Hepatocyte (in vitro differentiated cells): Measurements from ENCODE around the gene ESPNL. TPM values are rescaled to one million over a fixed set of nuclear protein-coding genes. Genes with fewer than 3 reads are reported as not detected.
A peak's percentile ranks its signal among the peaks of the same experiment; 100 is the strongest.
"Not testable (repeated sequence)": the region's sequence is repeated elsewhere in the genome, so short reads cannot be mapped to it uniquely, and the experiment has no call there.

Experiments
- DNase-seq: peaks from one replicate; pipeline ENCODE4 v3.0.0-alpha.2; 2016; ENCODE audit warnings: low spot score
- H2AFZ ChIP-seq: fragments of 200-600 bp; sonication (generic); 2 replicates; pipeline ENCODE4 v1.6.0; 2016; ENCODE audit warnings: antibody characterized with exemption, mild to moderate bottlenecking
- H3K27ac ChIP-seq: fragments of 200-600 bp; sonication (generic); 2 replicates; pipeline ENCODE4 v1.5.1; 2016; ENCODE audit warnings: mild to moderate bottlenecking
- H3K27me3 ChIP-seq: fragments of 200-600 bp; sonication (generic); 2 replicates; pipeline ENCODE4 v1.6.1; 2016
- H3K36me3 ChIP-seq: fragments of 200-600 bp; sonication (generic); replicated peaks from 2 replicates; pipeline ENCODE4 v1.5.1; 2016; ENCODE audit warnings: low read depth; ENCODE audit not compliant: insufficient read depth
- H3K4me1 ChIP-seq: fragments of 200-600 bp; sonication (generic); 2 replicates; pipeline ENCODE4 v1.5.1; 2016; ENCODE audit warnings: mild to moderate bottlenecking, moderate library complexity; ENCODE audit not compliant: insufficient read depth
- H3K4me2 ChIP-seq: fragments of 200-600 bp; sonication (generic); 2 replicates; pipeline ENCODE4 v1.6.0; 2016
- H3K4me3 ChIP-seq: fragments of 200-600 bp; sonication (generic); 2 replicates; pipeline ENCODE4 v1.5.1; 2016; ENCODE audit warnings: mild to moderate bottlenecking
- H3K79me2 ChIP-seq: fragments of 200-600 bp; sonication (generic); 2 replicates; pipeline ENCODE4 v1.6.0; 2017; ENCODE audit warnings: mild to moderate bottlenecking
- H3K9me2 ChIP-seq: fragments of 200-600 bp; sonication (generic); replicated peaks from 2 replicates; pipeline ENCODE4 v1.6.0; 2017; ENCODE audit warnings: mild to moderate bottlenecking; ENCODE audit not compliant: insufficient read depth
- H3K9me3 ChIP-seq: fragments of 200-600 bp; sonication (generic); 2 replicates; pipeline ENCODE4 v1.5.1; 2016; ENCODE audit warnings: low read depth, mild to moderate bottlenecking
- H4K20me1 ChIP-seq: fragments of 200-600 bp; sonication (generic); 2 replicates; pipeline ENCODE4 v1.6.0; 2016; ENCODE audit warnings: mild to moderate bottlenecking; ENCODE audit not compliant: insufficient read depth, poor library complexity, severe bottlenecking
- CTCF ChIP-seq: fragments of 200-600 bp; sonication (generic); IDR thresholded peaks from 2 replicates; pipeline ENCODE4 v1.5.1; 2016; ENCODE audit warnings: antibody characterized with exemption, mild to moderate bottlenecking; ENCODE audit not compliant: poor library complexity
- EZH2 ChIP-seq: fragments of 200-600 bp; sonication (generic); IDR thresholded peaks from 2 replicates; pipeline ENCODE4 v1.6.1; 2016; ENCODE audit warnings: antibody characterized with exemption, mild to moderate bottlenecking, borderline replicate concordance
- EZH2phosphoT487 ChIP-seq: fragments of 200-600 bp; sonication (generic); IDR thresholded peaks from one replicate; pipeline ENCODE4 v1.6.1; 2018; ENCODE audit warnings: antibody characterized with exemption, mild to moderate bottlenecking, low read depth, moderate library complexity; ENCODE audit not compliant: unreplicated experiment, severe bottlenecking
- WGBS: methylation state at CpG from one replicate; pipeline ENCODE4 v1.1.6; 2016; ENCODE audit warnings: low lambda C conversion rate; ENCODE audit errors: missing lambda C conversion rate; 5-methylcytosine and 5-hydroxymethylcytosine counted together
- polyA plus RNA-seq: library from polyadenylated mRNA; unstranded; fragments of >200 nt; fragmentation: Nextera tagmentation; extraction: Ambion mirVana; gene quantifications from 2 replicates; pipeline ENCODE4 v1.2.1, GENCODE V29; 2016
- total RNA-seq: library from RNA; depleted of rRNA; stranded (reverse); fragments of >200 nt; gene quantifications from 2 replicates; pipeline ENCODE4 v1.2.3, GENCODE V29; 2014

Gene ESPNL
- total and polyA plus RNA-seq, 2 experiments from 2014 or later, result 0.27 to 0.62 TPM

- H3K9me2 ChIP-seq, result no peaks in the 10 kb centered on the region
- no peaks in the 10 kb centered on the region for H4K20me1 ChIP-seq
- DNase-seq, result no peak
- H3K4me3 ChIP-seq, result no peak overlapping the region
- H3K9me3 ChIP-seq, result no peaks in the 10 kb centered on the region
- no peaks in the 10 kb centered on the region for H3K27me3 ChIP-seq
- no peak overlapping the region for H3K4me2 ChIP-seq
- TF ChIP-seq CTCF (no peak), EZH2phosphoT487 (no peak), EZH2 (no peak)
- H3K4me1 ChIP-seq, result peaks cover 21% of the 10 kb centered on the region
- WGBS, result 81% methylated on average over 18 of the region's 18 CpGs
- peak overlapping the region; percentile 47 for H3K27ac ChIP-seq
- H3K36me3 ChIP-seq, result no peaks in the 10 kb centered on the region
- no peak overlapping the region for H2AFZ ChIP-seq
- peaks cover 15% of the 10 kb centered on the region for H3K79me2 ChIP-seq
These were observed 34.9 kb upstream of the ESPNL start for GRCh38 chr2:238065071-238065846.

GRCh38 chr2:238066218-238066617 lies 33.9 kb upstream of the ESPNL start:
- Histone ChIP-seq H3K36me3 (no peaks in the 10 kb centered on the region), H3K9me2 (no peaks in the 10 kb centered on the region), H3K9me3 (no peaks in the 10 kb centered on the region), H3K27ac (no peak overlapping the region), H3K79me2 (peaks cover 15% of the 10 kb centered on the region), H3K4me2 (no peak overlapping the region), H3K4me1 (peaks cover 21% of the 10 kb centered on the region), H4K20me1 (no peaks in the 10 kb centered on the region), H3K4me3 (no peak overlapping the region), H3K27me3 (no peaks in the 10 kb centered on the region), H2AFZ (no peak overlapping the region)
- DNase-seq, result no peak
- WGBS, result 86% methylated on average over 9 of the region's 9 CpGs
- TF ChIP-seq EZH2 (no peak), CTCF (no peak), EZH2phosphoT487 (no peak)

GRCh38 chr2:238066718-238067117 lies 33.4 kb upstream of the ESPNL start:
- H3K9me2 ChIP-seq, H3K36me3 ChIP-seq, H3K27ac ChIP-seq, H4K20me1 ChIP-seq, H3K9me3 ChIP-seq, H3K4me2 ChIP-seq, H3K27me3 ChIP-seq, DNase-seq, H2AFZ ChIP-seq, H3K4me3 ChIP-seq: not testable (repeated sequence)
- peaks cover 16% of the 10 kb centered on the region for H3K4me1 ChIP-seq
- over 99% methylated on average over 7 of the region's 7 CpGs for WGBS
- H3K79me2 ChIP-seq, result peaks cover 15% of the 10 kb centered on the region

- WGBS, result 96% methylated on average over 7 of the region's 7 CpGs
- Histone ChIP-seq H3K36me3 (no peaks in the 10 kb centered on the region), H3K27ac (no peak overlapping the region), H4K20me1 (no peaks in the 10 kb centered on the region), H3K4me1 (peaks cover 10% of the 10 kb centered on the region), H3K27me3 (no peaks in the 10 kb centered on the region), H3K4me2 (no peak overlapping the region), H3K9me2 (no peaks in the 10 kb centered on the region), H3K79me2 (peaks cover 2% of the 10 kb centered on the region), H2AFZ (no peak overlapping the region), H3K4me3 (no peak overlapping the region), H3K9me3 (no peaks in the 10 kb centered on the region)
- no peak for DNase-seq
- TF ChIP-seq EZH2 (no peak), CTCF (no peak), EZH2phosphoT487 (no peak)
These were observed 32.2 kb upstream of the ESPNL start for GRCh38 chr2:238067939-238068338.
